ENCODE data around the gene DCAF15. TPM values are rescaled to one million over a fixed set of nuclear protein-coding genes. Genes with fewer than 3 reads are reported as not detected.
A peak's percentile ranks its signal among the peaks of the same experiment; 100 is the strongest.

DCAF15 gene
- total RNA-seq, 2 experiments from 2014 or later: 55.8 to 61.6 TPM

DNA sequence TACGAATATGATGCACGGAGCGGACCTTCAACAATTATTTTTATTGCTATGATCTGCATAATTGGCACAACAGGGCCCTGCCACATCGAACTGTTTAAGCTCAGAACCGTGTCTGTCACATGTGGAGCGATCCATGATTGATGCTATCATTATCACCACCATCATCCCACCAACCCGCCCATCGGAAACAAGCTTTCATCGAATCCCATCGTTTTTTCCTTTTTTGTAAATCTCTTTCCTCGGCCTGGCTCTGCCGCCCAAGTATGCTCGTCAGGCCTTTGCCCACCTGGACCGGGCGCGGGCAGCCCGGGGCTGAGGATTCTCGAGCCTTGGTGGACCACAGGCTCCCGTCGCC, 533 bp upstream of the DCAF15 start:
- H3K4me1 Mint-ChIP-seq: peaks cover 16% of the 10 kb centered on the region
- peak overlapping the region; percentile 81 for H3K27ac Mint-ChIP-seq
- intact Hi-C loops (cut with DNase I, micrococcal nuclease): loop anchor here (1.0 to 5.0 kb wide), 18 partner anchors 30 to 468 kb away; partner anchors contain the start of genes RFX1 (in 2 of the 2), BRME1 (in 1 of the 2), C19orf53 (in 1 of the 2) and CC2D1A (in 1 of the 2)
- ChIA-PET POLR2A (interaction anchor here (0.6 to 1.0 kb wide), 3 partner anchors 23 to 80 kb away, joined by 3 read pairs; partner anchors contain the start of genes IL27RA and RFX1), CTCF (interaction anchor here (0.6 to 1.5 kb wide), 4 partner anchors 45 to 101 kb away, joined by 3 to 4 read pairs (median 4); partner anchors contain the start of gene IL27RA)
- H3K9me3 Mint-ChIP-seq (ENCODE audit: low read depth): no peaks in the 10 kb centered on the region
- peak; percentile 7 for ATAC-seq
- H3K4me3 Mint-ChIP-seq: peak overlapping the region; percentile 88
- no peaks in the 10 kb centered on the region for H3K27me3 Mint-ChIP-seq
- peaks cover 13% of the 10 kb centered on the region for H3K36me3 Mint-ChIP-seq (ENCODE audit: low read depth)
- no peak for DNase-seq

DNA sequence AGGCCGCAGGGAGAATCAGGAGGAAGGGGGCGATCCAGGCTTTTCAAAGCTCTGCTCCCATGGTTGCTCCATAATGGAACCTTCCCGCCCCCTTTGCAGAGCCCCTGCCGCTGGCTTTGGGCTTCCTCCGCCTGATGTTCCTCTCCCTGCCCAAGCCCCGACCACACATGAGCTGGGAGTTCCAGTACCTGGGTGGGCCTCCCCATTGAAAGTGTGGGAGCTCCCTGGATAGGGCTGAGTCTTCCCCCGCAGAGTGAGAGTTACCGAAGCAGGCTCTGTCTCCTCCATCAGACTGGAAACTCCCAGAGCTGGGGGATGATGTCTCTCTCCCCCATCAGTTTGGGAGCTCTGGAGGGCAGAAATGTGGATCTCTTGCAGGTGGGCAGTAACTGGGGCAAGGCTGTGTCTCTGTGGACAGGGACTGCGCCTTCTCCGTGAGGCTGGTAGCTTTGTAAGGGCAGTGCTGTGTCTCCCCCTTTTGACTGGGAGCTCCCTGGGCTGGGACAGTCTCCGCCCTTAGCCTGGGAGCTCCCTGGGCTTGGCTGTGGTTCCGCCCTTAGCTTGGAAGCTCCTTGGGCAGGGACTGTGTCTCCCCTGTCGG, 722 bp downstream of the DCAF15 start:
- intact Hi-C loops (cut with DNase I, micrococcal nuclease): loop anchor here (1.0 to 5.0 kb wide), 18 partner anchors 32 to 466 kb away; partner anchors contain the start of genes RFX1 (in 2 of the 2), BRME1 (in 1 of the 2), C19orf53 (in 1 of the 2) and CC2D1A (in 1 of the 2)
- CTCF ChIA-PET: interaction anchor here (0.5 to 1.5 kb wide), 8 partner anchors 17 to 183 kb away, joined by 3 to 4 read pairs (median 3); partner anchors contain the start of genes ASF1B and IL27RA
- POLR2A ChIA-PET: interaction anchor here (0.6 to 1.0 kb wide), 3 partner anchors 53 to 204 kb away, joined by 3 read pairs; partner anchors contain the start of gene RFX1
- DNase-seq (no peak), ATAC-seq (no peak)
- peaks cover 16% of the 10 kb centered on the region for H3K36me3 Mint-ChIP-seq (ENCODE audit: low read depth)
- H3K27ac Mint-ChIP-seq: peak overlapping the region; percentile 75
- peak overlapping the region; percentile 88 for H3K4me3 Mint-ChIP-seq
- no peaks in the 10 kb centered on the region for H3K9me3 Mint-ChIP-seq (ENCODE audit: low read depth)
- H3K27me3 Mint-ChIP-seq: no peaks in the 10 kb centered on the region
- peaks cover 16% of the 10 kb centered on the region for H3K4me1 Mint-ChIP-seq

GRCh38 chr19:13954185-13954584, 1.9 kb downstream of the DCAF15 start:
- no peaks in the 10 kb centered on the region for H3K9me3 Mint-ChIP-seq (ENCODE audit: low read depth)
- POLR2A ChIA-PET: interaction anchor here (0.8 kb wide), 1 partner anchor 47 kb away, joined by 3 read pairs; no protein-coding TSS in a partner anchor

GRCh38 chr19:13955662-13956364, 3.5 kb downstream of the DCAF15 start:
- intact Hi-C loops (cut with DNase I, micrococcal nuclease): no loop called here
- Mint-ChIP-seq H3K27me3 (no peaks in the 10 kb centered on the region), H3K4me3 (no peak overlapping the region), H3K36me3 (ENCODE audit: low read depth) (peaks cover 23% of the 10 kb centered on the region), H3K27ac (no peak overlapping the region), H3K9me3 (ENCODE audit: low read depth) (no peaks in the 10 kb centered on the region), H3K4me1 (peaks cover 16% of the 10 kb centered on the region)
- no peak for DNase-seq
- ATAC-seq: no peak
- POLR2A ChIA-PET: no interaction called here
- CTCF ChIA-PET: interaction anchor here (0.6 to 1.5 kb wide), 2 partner anchors 116 to 1194 kb away, joined by 3 read pairs; partner anchors contain the start of gene MISP3

More at GRCh38 chr19:13954185-13954584, 1.9 kb downstream of the DCAF15 start:
- DNase-seq (no peak), ATAC-seq (no peak)
- Mint-ChIP-seq H3K27me3 (no peaks in the 10 kb centered on the region), H3K27ac (no peak overlapping the region), H3K36me3 (ENCODE audit: low read depth) (peaks cover 20% of the 10 kb centered on the region), H3K4me1 (peaks cover 16% of the 10 kb centered on the region), H3K4me3 (peak overlapping the region; percentile 88)
- intact Hi-C loops (cut with DNase I, micrococcal nuclease): loop anchor here in 1 of 2 experiments (5.0 kb wide), 4 partner anchors 33 to 93 kb away; partner anchors contain the start of gene IL27RA
- CTCF ChIA-PET: interaction anchor here (0.6 to 1.5 kb wide), 2 partner anchors 33 to 118 kb away, joined by 3 to 4 read pairs; partner anchors contain the start of gene MISP3

DNA sequence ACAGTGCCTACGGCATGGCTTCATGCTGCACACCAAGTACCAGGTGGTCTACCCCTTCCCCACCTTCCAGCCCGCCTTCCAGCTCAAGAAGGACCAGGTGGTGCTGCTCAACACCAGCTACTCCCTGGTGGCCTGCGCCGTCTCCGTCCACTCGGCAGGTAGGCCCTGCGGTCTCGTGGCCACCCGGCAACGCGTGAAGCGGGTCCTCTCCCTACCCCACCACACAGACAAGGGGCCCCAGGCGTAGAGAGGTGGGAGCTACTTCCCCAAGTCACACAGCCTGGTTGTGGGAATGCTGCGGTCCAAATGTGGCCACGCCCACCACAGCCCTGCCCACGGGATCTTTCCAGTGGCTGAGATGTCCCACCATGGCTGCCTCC, 4.0 kb downstream of the DCAF15 start:
- no peaks in the 10 kb centered on the region for H3K27me3 Mint-ChIP-seq
- H3K27ac Mint-ChIP-seq: no peak overlapping the region
- H3K4me1 Mint-ChIP-seq: peaks cover 16% of the 10 kb centered on the region
- H3K36me3 Mint-ChIP-seq (ENCODE audit: low read depth): peaks cover 24% of the 10 kb centered on the region
- ChIA-PET POLR2A (no interaction called here), CTCF (interaction anchor here (0.6 to 1.4 kb wide), 4 partner anchors 75 to 360 kb away, joined by 3 to 5 read pairs (median 4); partner anchors contain the start of gene IL27RA)
- H3K9me3 Mint-ChIP-seq (ENCODE audit: low read depth): no peaks in the 10 kb centered on the region
- H3K4me3 Mint-ChIP-seq: no peak overlapping the region
- no peak for DNase-seq
- no peak for ATAC-seq
- intact Hi-C loops (cut with DNase I, micrococcal nuclease): no loop called here

DNA sequence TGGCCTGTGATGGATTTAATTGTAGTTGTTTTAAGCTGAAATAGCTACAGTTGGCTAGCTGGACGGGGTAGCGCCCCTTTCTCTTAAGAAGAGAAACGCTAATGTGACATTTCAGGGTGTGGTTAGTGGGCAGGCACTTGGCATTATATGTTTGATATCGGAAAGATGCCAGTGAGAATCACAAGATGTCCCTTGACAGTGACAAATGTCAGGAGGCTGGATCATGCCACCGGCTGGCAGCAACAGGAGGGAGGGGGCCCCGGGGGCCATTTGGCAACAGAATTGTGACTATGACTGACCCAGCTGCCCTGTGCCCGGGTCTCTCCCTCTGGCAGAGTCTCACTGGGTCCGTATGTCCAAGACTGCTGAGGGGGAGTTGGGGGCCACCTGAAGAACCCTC, 4.7 kb downstream of the DCAF15 start:
- DNase-seq (no peak), ATAC-seq (no peak)
- Mint-ChIP-seq H3K27ac (no peak overlapping the region), H3K4me1 (peaks cover 11% of the 10 kb centered on the region), H3K36me3 (ENCODE audit: low read depth) (peaks cover 28% of the 10 kb centered on the region), H3K9me3 (ENCODE audit: low read depth) (no peaks in the 10 kb centered on the region), H3K4me3 (no peak overlapping the region), H3K27me3 (no peaks in the 10 kb centered on the region)
- intact Hi-C loops (cut with DNase I, micrococcal nuclease): no loop called here
- POLR2A ChIA-PET: no interaction called here
- CTCF ChIA-PET: interaction anchor here (0.6 to 1.4 kb wide), 3 partner anchors 75 to 103 kb away, joined by 4 to 5 read pairs (median 5); partner anchors contain the start of gene IL27RA

GRCh38 chr19:13958043-13958442, 5.7 kb downstream of the DCAF15 start:
- ChIA-PET POLR2A (no interaction called here), CTCF (interaction anchor here (1.0 kb wide), 1 partner anchor 90 kb away, joined by 3 read pairs; no protein-coding TSS in a partner anchor)
- Mint-ChIP-seq H3K36me3 (ENCODE audit: low read depth) (peaks cover 28% of the 10 kb centered on the region), H3K4me1 (peaks cover 10% of the 10 kb centered on the region), H3K9me3 (ENCODE audit: low read depth) (no peaks in the 10 kb centered on the region), H3K27me3 (no peaks in the 10 kb centered on the region), H3K27ac (no peak overlapping the region), H3K4me3 (no peak overlapping the region)
- DNase-seq: no peak
- no peak for ATAC-seq
- intact Hi-C loops (cut with DNase I, micrococcal nuclease): no loop called here

GRCh38 chr19:13959141-13959961, 7.0 kb downstream of the DCAF15 start:
- ATAC-seq: no peak
- no peak overlapping the region for H3K27ac Mint-ChIP-seq
- ChIA-PET CTCF (interaction anchor here (0.5 to 1.0 kb wide), 2 partner anchors 89 to 100 kb away, joined by 3 read pairs; no protein-coding TSS in a partner anchor), POLR2A (no interaction called here)
- no peaks in the 10 kb centered on the region for H3K9me3 Mint-ChIP-seq (ENCODE audit: low read depth)
- H3K4me1 Mint-ChIP-seq: no peaks in the 10 kb centered on the region
- H3K36me3 Mint-ChIP-seq (ENCODE audit: low read depth): peaks cover 26% of the 10 kb centered on the region
- H3K27me3 Mint-ChIP-seq: no peaks in the 10 kb centered on the region
- no peak overlapping the region for H3K4me3 Mint-ChIP-seq
- no peak for DNase-seq
- intact Hi-C loops (cut with DNase I, micrococcal nuclease): no loop called here

- intact Hi-C loops (cut with DNase I, micrococcal nuclease): no loop called here
- H3K4me3 Mint-ChIP-seq: no peak overlapping the region
- no peak overlapping the region for H3K27ac Mint-ChIP-seq
- peak; percentile 37 for ATAC-seq
- no peaks in the 10 kb centered on the region for H3K4me1 Mint-ChIP-seq
- ChIA-PET CTCF (interaction anchor here (0.7 to 0.9 kb wide), 2 partner anchors 33 to 113 kb away, joined by 3 to 4 read pairs; partner anchors contain the start of gene MISP3), POLR2A (no interaction called here)
- DNase-seq: peak; percentile 42
- no peaks in the 10 kb centered on the region for H3K9me3 Mint-ChIP-seq (ENCODE audit: low read depth)
- H3K36me3 Mint-ChIP-seq (ENCODE audit: low read depth): peaks cover 31% of the 10 kb centered on the region
- no peaks in the 10 kb centered on the region for H3K27me3 Mint-ChIP-seq
Observed at GRCh38 chr19:13959962-13960862, 7.9 kb downstream of the DCAF15 start.
